ENCODE data around the gene SLFNL1.

Gene SLFNL1

DNA sequence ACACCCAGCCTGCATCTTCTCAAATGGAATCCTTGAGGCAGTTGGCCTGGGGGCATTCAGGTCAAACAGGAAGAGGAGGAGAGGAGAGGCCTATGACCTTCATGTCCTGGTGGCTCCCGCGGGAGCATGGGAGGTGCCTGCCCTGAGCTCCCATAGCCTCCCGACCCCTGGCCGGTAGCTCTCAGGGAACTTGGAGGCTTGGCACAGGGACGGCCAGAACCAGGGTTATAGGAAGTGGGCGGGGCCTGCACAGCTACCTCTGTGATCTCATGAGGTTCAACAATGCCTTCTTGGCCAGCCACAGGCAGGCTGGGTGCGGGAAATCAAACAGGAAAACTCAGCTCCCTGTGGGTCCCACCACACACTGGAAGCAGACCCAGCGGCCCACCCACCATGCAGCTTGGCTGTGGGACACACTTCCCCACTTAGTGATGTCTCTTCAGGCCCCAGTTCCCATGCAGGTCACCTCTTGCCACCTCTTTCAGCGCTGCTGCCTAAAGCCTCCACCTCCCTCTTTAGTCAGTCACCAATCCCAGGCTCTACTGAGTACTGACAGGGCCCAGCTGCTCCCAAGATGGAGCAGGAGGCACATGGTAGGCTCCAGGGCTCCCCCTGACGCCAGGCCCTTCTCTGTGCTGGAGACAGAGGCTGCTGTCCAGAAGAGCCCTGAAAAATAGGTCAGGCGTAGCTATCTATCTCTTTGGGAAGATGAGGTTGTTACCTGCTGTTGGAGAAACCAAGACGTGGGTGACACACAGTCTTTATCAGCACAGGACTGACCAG, at the start of gene SLFNL1:
SLFNL1 (minus strand) TSS at position 200 of the 783 bp plus-strand sequence. CDS start 1,065 bp downstream, outside the sequence.
- no peak for DNase-seq

GRCh38 chr1:41056907-41057306, 35.4 kb upstream of the SLFNL1 start:
- DNase-seq = no peak

GRCh38 chr1:41053316-41053715, 31.8 kb upstream of the SLFNL1 start:
- peak; percentile 98 for DNase-seq

GRCh38 chr1:41051022-41051421, 29.5 kb upstream of the SLFNL1 start:
- no peak for DNase-seq

- no peak for DNase-seq
Observed at GRCh38 chr1:41048540-41048939, 27.0 kb upstream of the SLFNL1 start.

DNA sequence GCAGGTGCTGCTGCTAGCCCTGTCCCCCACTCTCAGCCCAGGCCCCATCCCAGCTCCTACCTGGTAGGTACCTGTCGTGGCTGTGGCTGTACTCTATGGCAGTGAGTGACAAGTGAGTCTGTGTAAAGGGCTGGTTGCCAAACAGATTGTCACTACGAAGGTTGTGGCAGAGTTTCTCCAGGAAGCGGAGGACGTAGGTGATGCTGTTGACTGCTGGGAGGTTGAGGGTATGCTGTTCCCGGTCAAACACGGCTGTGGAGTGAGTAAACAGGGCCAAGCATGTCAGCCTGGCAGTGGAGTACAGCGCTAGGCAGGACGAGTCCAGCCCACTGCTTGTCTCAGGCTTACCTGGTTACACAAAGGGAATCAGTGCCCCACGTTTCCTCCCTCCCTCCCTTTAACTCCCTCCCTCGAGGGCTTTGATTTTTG, 24.8 kb upstream of the SLFNL1 start:
- DNase-seq = no peak

GRCh38 chr1:41045740-41046139, 24.2 kb upstream of the SLFNL1 start:
- no peak for DNase-seq

GRCh38 chr1:41044187-41044586, 22.7 kb upstream of the SLFNL1 start:
- no peak for DNase-seq

GRCh38 chr1:41041614-41042270, 20.2 kb upstream of the SLFNL1 start:
- DNase-seq = peak; percentile 63

DNA sequence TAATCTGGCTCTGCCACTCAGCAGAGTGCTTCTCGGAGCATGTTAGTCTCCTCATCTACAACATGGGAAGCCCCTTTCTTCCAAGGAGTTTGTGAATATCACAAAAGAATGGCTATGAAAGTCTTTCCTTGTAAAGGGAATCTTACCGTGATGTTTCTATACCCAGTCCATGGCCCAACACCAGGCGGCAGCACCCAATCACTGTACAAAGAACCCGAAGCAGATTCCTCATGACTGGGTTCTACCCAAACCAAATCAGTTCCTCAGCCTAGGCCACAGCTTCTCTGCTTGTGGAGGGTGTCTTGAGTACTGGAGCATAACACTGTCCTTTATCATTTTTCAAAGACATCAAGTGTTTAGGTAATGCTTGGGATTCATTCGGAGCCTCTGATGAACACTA, 16.6 kb upstream of the SLFNL1 start:
- no peak for DNase-seq

GRCh38 chr1:41037116-41037903, 15.8 kb upstream of the SLFNL1 start:
- no peak for DNase-seq

DNA sequence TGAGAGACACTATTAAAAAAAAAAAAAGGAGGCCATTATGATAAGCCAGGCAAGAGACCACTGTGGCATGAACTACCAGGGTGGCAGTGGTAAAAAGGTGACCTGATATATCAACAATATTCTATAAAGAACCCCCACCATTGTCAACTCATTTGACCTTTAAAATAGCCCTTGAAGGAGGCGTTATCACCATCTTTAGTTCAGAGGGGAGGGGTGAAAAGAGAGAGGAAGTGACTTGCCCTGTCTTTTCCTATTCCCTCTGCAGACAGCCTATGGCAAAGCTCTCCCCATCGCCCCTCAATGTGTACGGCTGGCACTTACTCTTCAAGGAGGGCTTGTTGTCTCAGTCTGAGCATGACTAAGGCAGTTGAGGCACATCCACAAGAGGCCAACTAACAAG, 11.7 kb upstream of the SLFNL1 start:
- no peak for DNase-seq

DNA sequence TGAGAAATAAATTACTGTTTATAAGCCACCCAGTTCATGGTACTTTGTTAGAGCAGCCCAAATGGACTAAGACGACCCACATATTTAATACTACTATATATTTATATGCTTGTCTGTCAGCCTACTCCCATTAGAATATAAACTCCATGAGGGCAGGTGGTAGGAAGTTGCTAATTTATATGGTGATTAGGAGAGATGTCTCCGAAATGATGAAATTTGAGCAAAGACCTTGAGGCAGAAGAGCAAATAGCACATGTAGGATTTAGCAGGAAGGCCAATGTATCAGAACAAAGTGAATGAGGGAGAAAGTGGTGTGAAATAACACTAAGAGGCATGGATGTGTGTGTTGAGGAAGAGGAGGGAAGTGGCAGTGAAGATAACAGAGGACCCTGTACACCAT, 10.6 kb upstream of the SLFNL1 start:
- DNase-seq = no peak

DNA sequence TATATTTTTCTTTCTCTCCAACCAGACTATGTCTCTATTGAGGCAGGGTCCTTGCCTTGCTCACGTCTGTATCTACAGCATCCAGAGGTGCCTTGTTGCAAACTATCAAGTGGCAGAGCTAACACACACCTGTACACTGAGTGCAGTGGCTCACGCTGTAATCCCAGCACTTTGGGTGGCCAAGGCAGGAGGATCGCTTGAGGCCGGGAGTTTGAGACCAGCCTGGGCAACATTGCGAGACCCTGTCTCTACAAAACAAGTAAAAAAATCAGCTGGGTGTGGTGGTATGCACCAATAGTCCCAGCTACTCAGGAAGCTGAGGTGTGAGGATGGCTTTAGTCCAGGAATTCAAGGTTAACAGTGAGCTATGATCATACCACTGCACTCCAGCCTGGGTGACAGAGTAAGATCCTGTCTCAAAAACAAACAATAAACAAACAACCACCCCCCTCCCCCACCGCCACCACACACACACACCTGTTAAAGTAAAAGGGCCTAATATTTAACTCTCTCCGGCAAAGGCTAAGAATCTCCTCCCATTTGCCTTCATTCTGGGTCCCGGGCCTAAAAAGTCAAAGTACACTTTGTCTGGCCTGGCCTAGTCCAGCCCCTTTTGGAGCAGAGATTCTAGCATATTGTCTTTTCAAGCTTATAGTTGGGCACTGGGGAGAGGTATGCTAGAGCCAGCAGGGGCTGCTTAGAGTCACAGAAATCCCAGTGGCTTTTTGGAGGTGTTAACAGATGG, 9.5 kb upstream of the SLFNL1 start:
- DNase-seq = no peak

DNA sequence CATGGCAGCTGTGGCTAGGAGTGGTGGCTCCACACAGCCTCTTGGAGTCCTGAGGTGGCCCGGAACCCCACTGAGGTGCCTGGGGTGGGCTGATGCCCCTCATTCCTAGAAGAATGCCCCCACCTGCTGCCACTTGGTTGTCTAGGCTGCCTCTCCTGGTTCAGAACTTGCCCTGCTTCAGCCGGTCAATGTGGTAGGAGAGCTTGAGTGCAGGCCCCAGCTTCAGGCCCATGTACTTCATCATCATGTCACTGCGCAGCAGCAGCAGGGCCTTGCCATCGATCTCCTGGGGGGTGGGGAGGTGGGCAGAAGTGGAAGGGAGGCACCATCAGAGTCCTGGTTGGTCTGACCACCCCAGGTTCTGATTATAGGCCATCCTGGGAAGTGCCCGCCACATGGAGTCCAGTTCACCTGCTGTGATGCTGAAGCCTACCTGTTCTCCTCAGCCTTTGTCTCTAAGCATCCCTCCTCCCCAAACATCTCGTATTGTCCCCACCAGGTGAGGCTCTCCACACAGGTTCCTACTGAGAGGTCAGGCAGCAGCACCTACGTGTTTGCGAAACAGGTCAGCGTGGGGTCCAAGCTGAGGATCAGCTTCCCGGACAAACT, 6.6 kb upstream of the SLFNL1 start:
- no peak for DNase-seq

GRCh38 chr1:41025979-41026819, 4.7 kb upstream of the SLFNL1 start:
- DNase-seq = no peak

DNA sequence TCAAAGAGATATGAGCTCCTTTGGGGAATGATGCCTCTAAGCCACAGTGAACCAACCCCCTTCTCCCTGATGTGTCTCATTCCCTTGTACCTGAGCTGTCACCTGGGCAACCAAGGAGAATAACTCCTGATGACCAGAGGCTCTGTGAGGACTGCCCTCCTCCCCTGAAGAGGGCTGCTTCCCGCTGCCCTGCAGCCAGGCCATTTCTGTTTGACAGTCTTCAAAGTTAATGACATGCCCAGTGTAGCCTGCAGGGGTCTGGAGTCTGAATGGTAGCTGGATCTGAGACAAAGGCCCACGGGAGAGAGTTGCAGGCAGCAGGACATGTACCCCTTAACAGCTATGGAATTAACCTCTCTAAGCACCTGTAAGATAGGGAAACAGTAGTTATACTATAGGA, 3.4 kb upstream of the SLFNL1 start:
- DNase-seq = no peak

DNA sequence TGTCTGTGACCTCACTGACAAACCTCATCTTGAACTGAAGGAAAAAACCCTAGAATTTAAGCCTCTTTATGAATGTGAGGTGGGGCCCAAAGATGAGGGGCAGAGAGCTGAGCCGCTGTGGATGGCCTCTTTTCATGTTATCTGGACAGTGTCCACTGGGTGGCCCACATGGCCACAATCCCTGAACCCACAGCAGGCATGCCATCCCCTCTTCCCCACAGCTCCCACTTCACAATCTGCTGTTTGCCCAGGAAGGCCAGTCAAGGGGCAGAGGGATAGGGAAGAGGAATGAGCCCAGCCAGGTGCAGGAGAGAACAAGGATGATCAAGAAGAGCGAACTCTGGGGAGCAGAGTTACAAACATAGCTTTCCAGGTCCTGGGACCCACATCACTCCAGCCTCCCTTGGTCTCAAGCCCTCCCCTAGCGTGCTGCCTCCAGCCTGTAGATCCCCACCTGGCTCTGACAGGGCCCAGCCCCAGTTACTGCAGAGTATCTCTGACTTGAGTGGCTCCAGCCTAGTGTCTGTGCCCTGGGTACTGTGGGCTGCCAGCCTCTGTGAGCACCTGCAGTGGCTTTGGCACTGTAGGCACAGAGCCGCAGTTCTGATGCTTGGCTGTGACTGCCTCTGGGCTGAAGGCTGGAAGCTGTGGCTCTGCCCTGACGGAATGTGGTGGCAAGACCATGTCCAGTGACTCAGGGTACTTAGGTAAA, 1.9 kb upstream of the SLFNL1 start:
- DNase-seq = no peak

DNA sequence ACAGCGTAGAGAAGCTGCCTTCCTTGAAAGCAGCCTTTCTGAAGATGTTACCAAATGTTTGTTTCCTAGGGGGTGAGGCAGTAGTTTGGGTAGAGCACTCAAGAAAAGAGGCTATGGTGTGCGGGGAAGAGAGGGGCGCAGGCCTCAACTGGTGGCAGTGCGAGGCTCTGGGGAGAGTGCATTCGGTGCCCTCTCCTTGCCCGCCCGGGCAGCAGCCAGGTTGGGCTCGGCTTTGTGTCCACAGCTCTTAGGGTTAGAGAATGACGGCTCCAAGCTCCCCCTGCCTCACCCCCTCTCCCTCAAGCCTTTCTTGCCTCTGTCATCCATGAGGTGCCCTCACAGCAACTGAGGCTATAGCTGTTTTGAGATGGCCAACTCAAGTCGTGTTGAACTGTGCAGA, 899 bp upstream of the SLFNL1 start:
- DNase-seq = no peak

- DNase-seq = no peak
Observed at GRCh38 chr1:41020654-41021053, 871 bp downstream of the SLFNL1 start.

DNA sequence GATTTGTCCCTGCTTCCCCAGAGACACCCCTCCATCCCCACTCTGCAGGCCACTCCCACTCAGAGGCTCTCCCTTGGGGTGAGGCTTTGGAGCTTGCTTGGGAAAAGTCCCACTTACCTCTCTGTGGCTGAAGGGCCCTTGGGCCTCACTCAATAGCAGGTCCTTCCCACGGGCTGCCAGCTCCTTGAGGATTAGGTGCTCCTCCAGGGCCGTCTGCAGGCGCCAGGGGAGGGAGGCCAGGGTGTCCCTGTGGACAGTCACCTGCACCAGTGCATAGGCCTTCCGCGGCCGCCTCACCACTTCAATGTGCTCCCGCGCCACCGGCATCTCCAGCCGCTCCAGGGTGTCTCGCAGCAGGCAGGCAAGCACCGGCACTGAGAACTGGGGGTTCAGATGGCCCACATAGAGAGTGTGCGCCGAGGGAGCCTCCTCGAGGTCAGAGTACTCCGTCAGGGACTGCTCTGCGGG, 1.4 kb downstream of the SLFNL1 start:
- DNase-seq = no peak

Data from MV-4-11 (cell line).